ENCODE results near the gene ADGRV1.
"Not testable (repeated sequence)": the region's sequence is repeated elsewhere in the genome, so short reads cannot be mapped to it uniquely, and the experiment has no call there.

The ADGRV1 gene

DNA sequence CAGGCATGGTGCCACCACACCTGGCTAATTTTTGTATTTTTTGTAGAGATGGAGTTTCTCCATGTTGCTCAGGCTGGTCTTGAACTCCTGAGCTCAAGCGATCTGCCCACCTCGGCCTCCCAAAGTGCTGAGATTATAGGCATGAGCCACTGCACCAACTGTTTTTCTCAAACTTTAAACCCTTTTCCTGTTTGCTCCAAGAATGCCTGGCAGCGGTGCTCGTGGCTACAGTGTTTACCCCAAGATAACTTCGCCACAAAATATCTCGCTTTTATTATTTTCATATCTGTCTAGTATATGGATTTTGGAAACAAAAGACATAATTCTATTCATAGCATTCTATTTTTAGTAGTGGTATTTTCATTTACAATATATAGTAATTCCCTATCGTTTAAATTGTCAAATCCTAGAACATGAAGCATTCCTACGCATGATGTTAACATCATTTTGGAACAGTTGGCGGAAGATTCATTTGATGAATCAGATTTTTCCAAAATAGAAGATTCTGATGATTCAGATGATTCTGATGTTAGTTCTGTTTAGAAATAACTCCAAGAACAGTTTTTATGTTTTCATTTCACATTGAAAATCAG is 504.6 kb downstream of the ADGRV1 start:
- not testable (repeated sequence) for DNase-seq (ENCODE audit: low read depth in 3 of 3)

- no peak for DNase-seq (ENCODE audit: low read depth in 3 of 3)
Observed at GRCh38 chr5:91065496-91065895, 506.9 kb downstream of the ADGRV1 start.

GRCh38 chr5:91069364-91069763 is 510.8 kb downstream of the ADGRV1 start:
- no peak for DNase-seq (ENCODE audit: low read depth in 3 of 3)

DNA sequence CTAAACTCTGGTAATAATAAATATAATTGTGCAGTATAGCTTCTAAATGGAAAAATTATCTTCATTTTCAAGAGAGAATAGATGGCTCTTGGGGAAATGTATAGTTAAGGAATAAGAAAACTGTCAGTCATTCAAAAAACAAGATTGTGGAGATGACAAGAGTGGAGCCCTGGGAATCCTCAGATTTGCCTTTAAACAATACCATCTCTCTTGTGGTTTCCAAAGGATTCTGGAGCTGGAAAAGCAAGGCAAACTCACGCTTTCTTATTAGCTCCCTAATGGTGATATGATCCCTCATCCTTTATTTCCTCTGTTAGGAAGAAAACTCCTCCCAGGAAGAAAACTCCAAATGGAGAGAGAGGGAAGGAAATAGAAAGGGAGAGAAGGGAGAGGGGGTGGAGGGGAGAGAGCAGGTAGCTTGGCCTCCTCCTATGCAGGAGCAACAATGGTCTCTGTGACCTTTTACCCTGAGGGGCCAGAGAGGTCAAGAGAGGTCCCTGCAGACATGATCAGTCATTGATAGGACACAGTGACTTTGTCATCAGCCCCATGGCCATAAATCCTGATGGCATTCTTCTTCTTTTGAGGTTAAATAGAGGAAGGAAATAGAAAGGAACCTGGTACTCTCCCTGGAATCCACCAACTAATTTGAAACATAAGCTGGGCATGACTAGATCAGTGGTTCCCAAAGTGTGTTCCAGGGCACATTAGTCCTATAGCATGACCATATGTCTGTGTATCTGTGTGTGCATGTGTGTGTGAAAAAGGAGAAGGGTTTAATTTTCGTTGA is 512.4 kb downstream of the ADGRV1 start:
- no peak for DNase-seq (ENCODE audit: low read depth in 3 of 3)

DNA sequence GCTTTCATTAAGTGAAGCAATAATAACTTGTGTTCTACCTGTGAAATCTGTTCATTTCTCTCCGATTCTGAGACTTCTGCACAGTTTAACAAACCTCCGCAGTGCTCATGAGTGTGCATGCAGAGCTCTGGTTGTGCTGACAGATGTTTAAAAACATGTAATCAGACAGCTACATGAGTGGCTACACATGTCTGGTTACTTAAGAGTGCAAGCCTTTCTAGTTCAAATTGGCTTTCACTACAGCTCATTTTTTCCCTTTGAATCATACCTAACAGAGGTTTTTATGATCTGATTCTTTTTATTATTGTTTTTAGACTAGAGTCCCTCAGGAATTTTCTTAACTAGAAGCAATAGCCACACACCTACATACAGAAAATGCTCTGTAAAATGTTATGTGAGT is 514.3 kb downstream of the ADGRV1 start:
- DNase-seq (ENCODE audit: low read depth in 3 of 3): no peak

DNA sequence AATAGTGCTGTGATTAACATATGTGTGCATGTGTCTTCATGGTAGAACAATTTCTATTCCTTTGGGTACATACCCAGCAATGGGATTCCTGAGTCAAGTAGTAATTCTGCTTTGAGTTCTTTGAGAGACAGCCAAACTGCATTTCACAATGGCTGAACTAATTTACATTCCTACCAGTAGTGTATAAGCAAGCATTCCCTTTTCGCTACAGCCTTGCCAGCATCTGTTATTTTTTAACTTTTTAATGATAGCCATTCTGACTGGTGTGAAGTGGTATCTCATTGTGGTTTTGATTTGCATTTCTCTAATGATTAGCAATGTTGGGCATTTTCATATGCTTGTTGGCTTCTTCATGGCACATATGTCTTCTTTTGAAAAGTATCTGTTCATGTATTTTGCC is 516.0 kb downstream of the ADGRV1 start:
- no peak for DNase-seq (ENCODE audit: low read depth in 3 of 3)

- DNase-seq (ENCODE audit: low read depth in 3 of 3): no peak
Observed at GRCh38 chr5:91076138-91076537, 517.5 kb downstream of the ADGRV1 start.

GRCh38 chr5:91077623-91078022 is 519.0 kb downstream of the ADGRV1 start:
- no peak for DNase-seq (ENCODE audit: low read depth in 3 of 3)

DNA sequence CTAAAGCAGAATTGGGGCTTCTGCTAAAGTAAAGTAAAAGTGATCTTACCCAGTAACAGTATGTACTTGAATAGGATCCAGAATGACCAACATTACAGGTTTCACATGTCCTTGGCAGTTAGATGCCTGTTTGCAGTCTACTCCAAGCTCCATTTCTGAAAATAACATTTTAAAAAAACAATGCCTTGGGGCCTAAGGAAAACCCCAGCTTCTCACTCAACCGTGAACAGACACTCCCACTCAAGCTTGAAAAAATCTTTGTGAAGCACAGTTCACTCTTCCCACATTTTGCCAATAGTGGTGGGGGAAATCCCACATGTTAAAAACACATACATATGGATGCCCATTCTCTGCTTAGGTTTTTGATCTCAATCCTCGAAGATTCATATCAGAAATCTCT is 520.4 kb downstream of the ADGRV1 start:
- no peak for DNase-seq (ENCODE audit: low read depth in 3 of 3)

- DNase-seq (ENCODE audit: low read depth in 3 of 3): no peak
Observed at GRCh38 chr5:91089758-91090157, 531.2 kb downstream of the ADGRV1 start.

- no peak for DNase-seq (ENCODE audit: low read depth in 3 of 3)
Observed at GRCh38 chr5:91090995-91091394, 532.4 kb downstream of the ADGRV1 start.

DNA sequence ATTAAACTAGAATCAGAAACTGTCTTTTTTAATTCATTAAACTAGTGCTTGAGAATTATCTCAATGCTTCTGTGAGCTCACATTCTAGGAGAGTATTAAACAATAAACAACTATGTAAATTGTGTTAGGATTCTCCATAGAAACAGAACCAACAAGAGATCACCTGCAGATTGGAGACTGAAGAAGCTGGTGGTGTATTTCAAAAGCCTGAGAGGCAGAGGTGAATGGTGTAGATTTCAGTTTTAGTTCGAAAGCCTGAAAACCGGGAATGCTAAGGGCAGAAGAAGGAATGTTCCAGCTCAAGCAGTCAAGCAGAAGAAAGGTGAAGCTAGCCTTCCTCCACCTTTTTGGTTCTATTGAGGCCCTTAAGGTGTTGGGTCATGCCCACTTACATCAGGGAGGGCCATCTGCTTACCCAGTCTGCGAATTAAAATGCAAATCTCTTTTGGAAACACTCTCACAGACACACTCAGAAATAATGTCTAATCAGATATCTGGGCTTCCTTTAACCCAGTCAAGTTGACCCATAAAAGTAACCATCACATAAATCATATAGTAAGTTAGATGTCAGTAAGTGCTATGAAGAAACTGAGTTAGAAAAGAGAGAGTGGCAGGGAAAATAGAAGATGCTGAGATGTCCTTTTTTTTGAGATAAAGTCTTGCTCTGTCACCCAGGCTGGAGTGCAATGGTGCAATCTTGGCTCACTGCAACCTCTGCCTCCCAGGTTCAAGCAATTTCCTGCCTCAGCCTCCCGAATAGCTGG is 533.1 kb downstream of the ADGRV1 start:
- no peak for DNase-seq (ENCODE audit: low read depth in 3 of 3)

GRCh38 chr5:91092859-91093783 is 534.5 kb downstream of the ADGRV1 start:
- no peak for DNase-seq (ENCODE audit: low read depth in 3 of 3)

GRCh38 chr5:91095313-91095712 is 536.7 kb downstream of the ADGRV1 start:
- no peak for DNase-seq (ENCODE audit: low read depth in 3 of 3)

- no peak for DNase-seq (ENCODE audit: low read depth in 3 of 3)
Observed at GRCh38 chr5:91095786-91096385, 537.3 kb downstream of the ADGRV1 start.

DNA sequence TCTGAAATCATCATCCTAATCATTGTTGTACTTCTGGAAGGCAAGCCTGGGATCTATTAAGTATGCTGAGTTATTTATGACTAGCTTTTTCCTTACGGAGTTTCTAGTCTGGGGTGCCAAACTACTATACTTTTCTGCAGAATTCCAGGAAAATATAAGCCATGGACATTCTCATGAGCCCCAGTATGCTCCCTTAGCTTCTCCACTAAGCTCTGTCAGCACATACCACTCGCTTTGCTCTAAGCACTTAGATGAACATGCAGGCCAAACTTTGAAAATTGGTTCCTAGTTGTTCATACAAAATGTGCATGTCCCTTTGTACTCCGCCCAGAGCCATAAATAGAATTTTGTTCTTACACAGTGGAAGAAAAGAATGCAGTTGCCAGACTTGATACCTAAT is 539.9 kb downstream of the ADGRV1 start:
- DNase-seq (ENCODE audit: low read depth in 3 of 3): no peak

DNA sequence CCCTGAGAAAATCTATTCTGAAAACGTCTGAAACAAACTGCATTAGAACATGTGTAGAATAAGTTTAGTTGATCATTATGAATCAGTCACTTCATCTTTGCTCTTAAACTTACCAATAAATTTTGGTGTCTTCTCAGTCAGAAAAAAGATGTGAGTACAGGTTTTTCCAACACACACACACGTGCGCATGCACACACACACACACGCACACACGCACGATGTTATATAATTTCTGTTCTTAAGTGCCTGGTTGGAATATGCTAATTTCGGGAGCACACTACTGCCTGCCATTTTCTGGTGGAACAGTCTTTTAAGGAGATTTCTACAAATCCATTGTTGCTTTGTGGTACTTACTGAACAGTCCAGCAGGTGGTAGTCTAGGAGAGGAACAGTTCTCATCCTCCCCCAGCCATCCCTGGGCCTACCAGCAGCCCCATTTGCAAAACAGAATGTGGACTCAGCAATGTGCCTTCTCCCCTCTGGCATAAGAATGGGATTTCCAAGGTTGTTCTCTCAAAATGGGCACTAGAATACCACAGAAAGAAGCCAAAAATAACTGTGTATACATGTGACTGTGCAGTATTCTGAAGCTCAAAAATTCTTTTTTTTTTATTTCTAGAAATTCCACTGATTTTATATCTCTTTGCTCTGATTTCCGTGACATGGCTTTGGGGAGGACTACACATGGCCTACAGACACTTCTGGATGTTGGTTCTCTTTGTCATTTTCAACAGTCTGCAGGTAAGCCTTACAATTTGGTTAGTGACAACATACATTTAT is 543.2 kb downstream of the ADGRV1 start:
- DNase-seq (ENCODE audit: low read depth in 3 of 3): peak; percentile 8 to 14 (median 9)

DNA sequence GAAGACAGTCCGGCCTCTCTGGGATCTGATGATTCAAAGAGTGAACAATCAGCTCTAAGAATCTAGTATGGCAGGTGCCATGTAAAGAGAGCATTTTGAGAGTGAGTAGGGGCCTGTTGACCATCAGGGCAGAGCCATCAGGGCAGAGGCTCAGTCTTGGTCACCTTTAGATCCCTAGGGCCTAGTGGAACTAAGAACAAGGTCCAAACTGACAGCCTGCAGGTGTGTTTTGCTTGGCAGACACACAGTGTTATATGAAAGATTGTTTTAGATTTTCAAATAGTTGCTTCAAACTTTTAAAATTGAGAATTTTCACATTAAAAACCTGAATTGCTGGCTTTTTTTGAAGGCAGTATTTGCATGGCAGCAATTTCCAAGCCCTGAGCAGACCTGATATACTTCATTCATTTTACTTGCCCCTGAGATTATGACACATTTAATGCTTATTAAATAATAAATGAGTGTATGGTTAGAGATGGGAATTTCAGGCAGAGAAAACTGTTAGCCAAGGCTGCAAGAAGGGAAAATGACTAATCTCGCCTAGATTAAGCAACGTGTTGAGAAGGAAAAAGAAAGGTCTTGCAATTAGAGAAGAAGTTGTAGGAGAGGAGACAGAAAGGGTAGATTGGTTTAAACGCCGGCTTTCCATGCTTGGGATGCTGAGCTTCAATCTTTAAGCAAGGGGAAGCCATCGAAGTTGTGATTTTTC is 544.9 kb downstream of the ADGRV1 start:
- no peak for DNase-seq (ENCODE audit: low read depth in 3 of 3)

DNA sequence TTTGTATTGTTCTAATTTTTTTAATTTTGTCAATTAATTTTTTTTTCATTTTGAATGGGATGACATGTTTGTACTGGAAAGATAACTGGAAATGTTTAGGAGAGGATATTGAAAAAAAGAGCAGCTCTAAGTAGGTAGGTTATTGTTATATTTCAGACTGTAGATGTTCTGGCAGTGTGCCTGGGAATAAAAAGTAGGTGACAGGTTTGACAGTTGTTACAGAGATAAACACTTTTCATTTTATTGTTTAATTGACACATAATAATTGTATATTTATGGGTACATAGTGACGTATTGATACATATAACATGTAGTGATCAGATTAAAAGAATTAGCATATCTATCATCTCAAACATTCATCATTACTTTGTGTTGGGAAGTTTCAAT is 545.5 kb downstream of the ADGRV1 start:
- DNase-seq (ENCODE audit: low read depth in 3 of 3): no peak
